GM23338 (cell line): ENCODE measurements around the gene SCN3B. TPM values are rescaled to one million over a fixed set of nuclear protein-coding genes. Genes with fewer than 3 reads are reported as not detected.

ENCODE experiments used
- ATAC-seq: fragments of 200-7000 bp; cut with Tn5 transposase; 3 replicates; pipeline ENCODE4 v1.9.1; 2020
- DNase-seq: peaks from one replicate; pipeline ENCODE4 v3.0.0-alpha.2; 2015; ENCODE audit warnings: low spot score
- H2AFZ ChIP-seq: fragments of 200-600 bp; sonication (generic); 2 replicates; pipeline ENCODE4 v1.8.0; 2016; ENCODE audit warnings: antibody characterized with exemption, mild to moderate bottlenecking, moderate library complexity
- H3F3A ChIP-seq: fragments of 200-600 bp; sonication (generic); replicated peaks from 2 replicates; pipeline ENCODE4 v1.8.0; 2017; ENCODE audit warnings: antibody characterized with exemption, mixed run types, low read depth
- H3K27ac ChIP-seq: fragments of 200-600 bp; sonication (generic); 2 replicates; pipeline ENCODE4 v1.6.1; 2016; ENCODE audit warnings: low read depth
- H3K27me3 ChIP-seq: fragments of 200-600 bp; sonication (generic); 2 replicates; pipeline ENCODE4 v1.8.0; 2016; ENCODE audit warnings: mild to moderate bottlenecking, mixed run types, moderate library complexity; ENCODE audit not compliant: insufficient read depth
- H3K36me3 ChIP-seq: fragments of 200-600 bp; sonication (generic); 2 replicates; pipeline ENCODE4 v1.8.0; 2016; ENCODE audit warnings: mild to moderate bottlenecking; ENCODE audit not compliant: insufficient read depth
- H3K4me1 ChIP-seq: fragments of 200-600 bp; sonication (generic); 2 replicates; pipeline ENCODE4 v1.8.0; 2016; ENCODE audit warnings: mild to moderate bottlenecking, moderate library complexity; ENCODE audit not compliant: insufficient read depth
- H3K4me2 ChIP-seq: fragments of 200-600 bp; sonication (generic); 2 replicates; pipeline ENCODE4 v1.7.1; 2017; ENCODE audit warnings: mixed run types
- H3K4me3 ChIP-seq: fragments of 200-600 bp; sonication (generic); 2 replicates; pipeline ENCODE4 v1.6.1; 2016; ENCODE audit warnings: mixed run types
- H3K79me2 ChIP-seq: fragments of 200-600 bp; sonication (generic); replicated peaks from 2 replicates; pipeline ENCODE4 v1.8.0; 2017; ENCODE audit warnings: mild to moderate bottlenecking; ENCODE audit not compliant: insufficient read depth
- H3K9me2 ChIP-seq: fragments of 200-600 bp; sonication (generic); 2 replicates; pipeline ENCODE4 v1.8.0; 2017; ENCODE audit not compliant: insufficient read depth
- H4K20me1 ChIP-seq: fragments of 200-600 bp; sonication (generic); replicated peaks from 2 replicates; pipeline ENCODE4 v1.8.0; 2017; ENCODE audit warnings: mild to moderate bottlenecking; ENCODE audit not compliant: insufficient read depth
- H3K27ac Mint-ChIP-seq: 2 replicates; pipeline ENCODE4 v1.8.0; 2020; ENCODE audit warnings: inconsistent platforms, mild to moderate bottlenecking, moderate library complexity, mixed read lengths
- H3K27me3 Mint-ChIP-seq: 3 replicates; pipeline ENCODE4 v1.8.0; 2022; ENCODE audit warnings: low read depth, mild to moderate bottlenecking, moderate library complexity, mixed read lengths, inconsistent platforms; ENCODE audit not compliant: insufficient read depth, poor library complexity
- H3K36me3 Mint-ChIP-seq: 3 replicates; pipeline ENCODE4 v1.8.0; 2021; ENCODE audit warnings: low read depth, mild to moderate bottlenecking, inconsistent platforms, moderate library complexity, mixed read lengths
- H3K4me1 Mint-ChIP-seq: 3 replicates; pipeline ENCODE4 v1.8.0; 2020; ENCODE audit warnings: mild to moderate bottlenecking, inconsistent platforms, mixed read lengths
- H3K4me3 Mint-ChIP-seq: 3 replicates; pipeline ENCODE4 v1.8.0; 2021; ENCODE audit warnings: moderate library complexity, mild to moderate bottlenecking, inconsistent platforms, mixed read lengths
- H3K9me3 Mint-ChIP-seq: 3 replicates; pipeline ENCODE4 v1.8.0; 2020; ENCODE audit warnings: moderate library complexity, mild to moderate bottlenecking, inconsistent platforms, mixed read lengths
- EZH2phosphoT487 ChIP-seq: fragments of 200-600 bp; sonication (generic); IDR thresholded peaks from one replicate; pipeline ENCODE4 v1.8.1; 2018; ENCODE audit warnings: antibody characterized with exemption; ENCODE audit not compliant: unreplicated experiment
- NANOG ChIP-seq: IDR thresholded peaks from 2 replicates; pipeline ENCODE4 v1.6.1; 2016; ENCODE audit warnings: antibody characterized with exemption, borderline replicate concordance
- POLR2AphosphoS5 ChIP-seq: IDR thresholded peaks from 2 replicates; pipeline ENCODE4 v1.6.1; 2016; ENCODE audit warnings: antibody characterized with exemption, low read depth
- ZNF331 ChIP-seq: fragments of 250-450 bp; sonication (Bioruptor Pico); IDR thresholded peaks from 2 replicates; pipeline ENCODE4 v1.5.0; 2020; ENCODE audit warnings: low read depth, mild to moderate bottlenecking, moderate library complexity
- polyA plus RNA-seq: library from polyadenylated mRNA; unstranded; fragments of >200 nt; fragmentation: Nextera tagmentation; extraction: Ambion mirVana; gene quantifications from 2 replicates; pipeline ENCODE4 v1.2.1, GENCODE V29; 2016
- total RNA-seq: library from RNA; depleted of rRNA; stranded (reverse); fragments of >200 nt; shearing (Covaris generic); gene quantifications from 2 replicates; pipeline ENCODE4 v1.2.3, GENCODE V29; 2014
- TF ChIP-seq, protein P1 (sequence below): IDR thresholded peaks from one replicate; pipeline ENCODE4 v1.6.1; 2018; ENCODE audit warnings: antibody characterized with exemption; ENCODE audit not compliant: unreplicated experiment
- TF ChIP-seq, protein P2 (sequence below): fragments of 250-450 bp; sonication (Bioruptor Pico); IDR thresholded peaks from 2 replicates; pipeline ENCODE4 v1.5.0; 2020; ENCODE audit warnings: mild to moderate bottlenecking, moderate library complexity
- TF ChIP-seq, protein P3 (sequence below): IDR thresholded peaks from 2 replicates; pipeline ENCODE4 v1.6.1; 2016; ENCODE audit warnings: antibody characterized with exemption

The SCN3B gene
- total and polyA plus RNA-seq, 2 experiments from 2014 or later, result 0.74 to 1.7 TPM

GRCh38 chr11:123622576-123622975 is 31.8 kb downstream of the SCN3B start:
- H3K36me3 ChIP-seq, result no peaks in the 10 kb centered on the region
- no peak for ATAC-seq
- H3K27ac ChIP-seq, result no peak overlapping the region

More at GRCh38 chr11:123622576-123622975, 31.8 kb downstream of the SCN3B start:
- H3K9me3 Mint-ChIP-seq, result no peaks in the 10 kb centered on the region
- H3K27ac Mint-ChIP-seq, result no peak overlapping the region
- Histone ChIP-seq H3F3A (no peaks in the 10 kb centered on the region), H3K27me3 (no peaks in the 10 kb centered on the region), H3K4me1 (no peaks in the 10 kb centered on the region), H3K79me2 (no peaks in the 10 kb centered on the region), H3K9me2 (0 out of 2 replicates have a peak, but pooled peaks cover 3% of the 10 kb centered on the region), H3K4me2 (no peak overlapping the region), H2AFZ (no peak overlapping the region), H3K4me3 (no peak overlapping the region), H4K20me1 (no peaks in the 10 kb centered on the region)
- H3K36me3 Mint-ChIP-seq, result peaks cover 5% of the 10 kb centered on the region; the same call in 2 of the 3 replicates
- H3K4me3 Mint-ChIP-seq, result no peak overlapping the region
- TF ChIP-seq POLR2AphosphoS5 (no peak), ZNF331 (CRISPR knock-in tag) (no peak), NANOG (no peak), EZH2phosphoT487 (no peak)
- TF ChIP-seq, protein P1, sequence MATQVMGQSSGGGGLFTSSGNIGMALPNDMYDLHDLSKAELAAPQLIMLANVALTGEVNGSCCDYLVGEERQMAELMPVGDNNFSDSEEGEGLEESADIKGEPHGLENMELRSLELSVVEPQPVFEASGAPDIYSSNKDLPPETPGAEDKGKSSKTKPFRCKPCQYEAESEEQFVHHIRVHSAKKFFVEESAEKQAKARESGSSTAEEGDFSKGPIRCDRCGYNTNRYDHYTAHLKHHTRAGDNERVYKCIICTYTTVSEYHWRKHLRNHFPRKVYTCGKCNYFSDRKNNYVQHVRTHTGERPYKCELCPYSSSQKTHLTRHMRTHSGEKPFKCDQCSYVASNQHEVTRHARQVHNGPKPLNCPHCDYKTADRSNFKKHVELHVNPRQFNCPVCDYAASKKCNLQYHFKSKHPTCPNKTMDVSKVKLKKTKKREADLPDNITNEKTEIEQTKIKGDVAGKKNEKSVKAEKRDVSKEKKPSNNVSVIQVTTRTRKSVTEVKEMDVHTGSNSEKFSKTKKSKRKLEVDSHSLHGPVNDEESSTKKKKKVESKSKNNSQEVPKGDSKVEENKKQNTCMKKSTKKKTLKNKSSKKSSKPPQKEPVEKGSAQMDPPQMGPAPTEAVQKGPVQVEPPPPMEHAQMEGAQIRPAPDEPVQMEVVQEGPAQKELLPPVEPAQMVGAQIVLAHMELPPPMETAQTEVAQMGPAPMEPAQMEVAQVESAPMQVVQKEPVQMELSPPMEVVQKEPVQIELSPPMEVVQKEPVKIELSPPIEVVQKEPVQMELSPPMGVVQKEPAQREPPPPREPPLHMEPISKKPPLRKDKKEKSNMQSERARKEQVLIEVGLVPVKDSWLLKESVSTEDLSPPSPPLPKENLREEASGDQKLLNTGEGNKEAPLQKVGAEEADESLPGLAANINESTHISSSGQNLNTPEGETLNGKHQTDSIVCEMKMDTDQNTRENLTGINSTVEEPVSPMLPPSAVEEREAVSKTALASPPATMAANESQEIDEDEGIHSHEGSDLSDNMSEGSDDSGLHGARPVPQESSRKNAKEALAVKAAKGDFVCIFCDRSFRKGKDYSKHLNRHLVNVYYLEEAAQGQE, result no peak
- TF ChIP-seq, protein P2, sequence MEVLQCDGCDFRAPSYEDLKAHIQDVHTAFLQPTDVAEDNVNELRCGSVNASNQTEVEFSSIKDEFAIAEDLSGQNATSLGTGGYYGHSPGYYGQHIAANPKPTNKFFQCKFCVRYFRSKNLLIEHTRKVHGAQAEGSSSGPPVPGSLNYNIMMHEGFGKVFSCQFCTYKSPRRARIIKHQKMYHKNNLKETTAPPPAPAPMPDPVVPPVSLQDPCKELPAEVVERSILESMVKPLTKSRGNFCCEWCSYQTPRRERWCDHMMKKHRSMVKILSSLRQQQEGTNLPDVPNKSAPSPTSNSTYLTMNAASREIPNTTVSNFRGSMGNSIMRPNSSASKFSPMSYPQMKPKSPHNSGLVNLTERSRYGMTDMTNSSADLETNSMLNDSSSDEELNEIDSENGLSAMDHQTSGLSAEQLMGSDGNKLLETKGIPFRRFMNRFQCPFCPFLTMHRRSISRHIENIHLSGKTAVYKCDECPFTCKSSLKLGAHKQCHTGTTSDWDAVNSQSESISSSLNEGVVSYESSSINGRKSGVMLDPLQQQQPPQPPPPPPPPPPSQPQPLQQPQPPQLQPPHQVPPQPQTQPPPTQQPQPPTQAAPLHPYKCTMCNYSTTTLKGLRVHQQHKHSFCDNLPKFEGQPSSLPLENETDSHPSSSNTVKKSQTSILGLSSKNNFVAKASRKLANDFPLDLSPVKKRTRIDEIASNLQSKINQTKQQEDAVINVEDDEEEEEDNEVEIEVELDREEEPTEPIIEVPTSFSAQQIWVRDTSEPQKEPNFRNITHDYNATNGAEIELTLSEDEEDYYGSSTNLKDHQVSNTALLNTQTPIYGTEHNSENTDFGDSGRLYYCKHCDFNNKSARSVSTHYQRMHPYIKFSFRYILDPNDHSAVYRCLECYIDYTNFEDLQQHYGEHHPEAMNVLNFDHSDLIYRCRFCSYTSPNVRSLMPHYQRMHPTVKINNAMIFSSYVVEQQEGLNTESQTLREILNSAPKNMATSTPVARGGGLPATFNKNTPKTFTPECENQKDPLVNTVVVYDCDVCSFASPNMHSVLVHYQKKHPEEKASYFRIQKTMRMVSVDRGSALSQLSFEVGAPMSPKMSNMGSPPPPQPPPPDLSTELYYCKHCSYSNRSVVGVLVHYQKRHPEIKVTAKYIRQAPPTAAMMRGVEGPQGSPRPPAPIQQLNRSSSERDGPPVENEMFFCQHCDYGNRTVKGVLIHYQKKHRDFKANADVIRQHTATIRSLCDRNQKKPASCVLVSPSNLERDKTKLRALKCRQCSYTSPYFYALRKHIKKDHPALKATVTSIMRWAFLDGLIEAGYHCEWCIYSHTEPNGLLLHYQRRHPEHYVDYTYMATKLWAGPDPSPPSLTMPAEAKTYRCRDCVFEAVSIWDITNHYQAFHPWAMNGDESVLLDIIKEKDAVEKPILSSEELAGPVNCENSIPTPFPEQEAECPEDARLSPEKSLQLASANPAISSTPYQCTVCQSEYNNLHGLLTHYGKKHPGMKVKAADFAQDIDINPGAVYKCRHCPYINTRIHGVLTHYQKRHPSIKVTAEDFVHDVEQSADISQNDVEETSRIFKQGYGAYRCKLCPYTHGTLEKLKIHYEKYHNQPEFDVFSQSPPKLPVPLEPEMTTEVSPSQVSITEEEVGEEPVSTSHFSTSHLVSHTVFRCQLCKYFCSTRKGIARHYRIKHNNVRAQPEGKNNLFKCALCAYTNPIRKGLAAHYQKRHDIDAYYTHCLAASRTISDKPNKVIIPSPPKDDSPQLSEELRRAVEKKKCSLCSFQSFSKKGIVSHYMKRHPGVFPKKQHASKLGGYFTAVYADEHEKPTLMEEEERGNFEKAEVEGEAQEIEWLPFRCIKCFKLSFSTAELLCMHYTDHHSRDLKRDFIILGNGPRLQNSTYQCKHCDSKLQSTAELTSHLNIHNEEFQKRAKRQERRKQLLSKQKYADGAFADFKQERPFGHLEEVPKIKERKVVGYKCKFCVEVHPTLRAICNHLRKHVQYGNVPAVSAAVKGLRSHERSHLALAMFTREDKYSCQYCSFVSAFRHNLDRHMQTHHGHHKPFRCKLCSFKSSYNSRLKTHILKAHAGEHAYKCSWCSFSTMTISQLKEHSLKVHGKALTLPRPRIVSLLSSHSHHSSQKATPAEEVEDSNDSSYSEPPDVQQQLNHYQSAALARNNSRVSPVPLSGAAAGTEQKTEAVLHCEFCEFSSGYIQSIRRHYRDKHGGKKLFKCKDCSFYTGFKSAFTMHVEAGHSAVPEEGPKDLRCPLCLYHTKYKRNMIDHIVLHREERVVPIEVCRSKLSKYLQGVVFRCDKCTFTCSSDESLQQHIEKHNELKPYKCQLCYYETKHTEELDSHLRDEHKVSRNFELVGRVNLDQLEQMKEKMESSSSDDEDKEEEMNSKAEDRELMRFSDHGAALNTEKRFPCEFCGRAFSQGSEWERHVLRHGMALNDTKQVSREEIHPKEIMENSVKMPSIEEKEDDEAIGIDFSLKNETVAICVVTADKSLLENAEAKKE (CRISPR knock-in tag), result no peak
- TF ChIP-seq, protein P3, sequence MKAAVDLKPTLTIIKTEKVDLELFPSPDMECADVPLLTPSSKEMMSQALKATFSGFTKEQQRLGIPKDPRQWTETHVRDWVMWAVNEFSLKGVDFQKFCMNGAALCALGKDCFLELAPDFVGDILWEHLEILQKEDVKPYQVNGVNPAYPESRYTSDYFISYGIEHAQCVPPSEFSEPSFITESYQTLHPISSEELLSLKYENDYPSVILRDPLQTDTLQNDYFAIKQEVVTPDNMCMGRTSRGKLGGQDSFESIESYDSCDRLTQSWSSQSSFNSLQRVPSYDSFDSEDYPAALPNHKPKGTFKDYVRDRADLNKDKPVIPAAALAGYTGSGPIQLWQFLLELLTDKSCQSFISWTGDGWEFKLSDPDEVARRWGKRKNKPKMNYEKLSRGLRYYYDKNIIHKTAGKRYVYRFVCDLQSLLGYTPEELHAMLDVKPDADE, result no peak
- DNase-seq, result no peak
- peaks cover 6% of the 10 kb centered on the region for H3K27me3 Mint-ChIP-seq
- no peaks in the 10 kb centered on the region for H3K4me1 Mint-ChIP-seq
